ENCODE results near the gene COQ2.
A peak's percentile ranks its signal among the peaks of the same experiment; 100 is the strongest.

The COQ2 gene

DNA sequence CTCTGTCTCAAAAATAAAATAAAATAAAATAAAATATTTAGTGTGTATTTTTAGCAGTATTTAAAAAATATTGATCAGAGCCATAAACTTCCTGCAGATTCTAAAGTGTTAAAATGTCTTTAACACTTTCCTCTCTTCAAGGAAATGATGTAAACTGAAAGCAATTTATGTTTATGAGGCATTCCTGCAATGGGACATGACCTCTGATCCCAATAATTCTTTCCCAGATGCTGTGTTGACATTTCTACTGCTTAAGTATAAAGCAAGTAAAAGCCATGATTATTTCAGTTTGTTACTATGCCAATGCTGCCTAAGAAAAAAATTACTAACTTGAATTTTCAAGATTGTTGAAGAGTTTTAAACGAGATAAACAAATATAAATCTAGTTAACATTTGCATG lies 29.0 kb downstream of the COQ2 start (continued):
- TF ChIP-seq ZNF560 (tag by site-specific recombination; IDR thresholded peaks at IDR 0.05; ENCODE audit: borderline replicate concordance) (no peak), ZNF621 (tag by site-specific recombination; IDR thresholded peaks at IDR 0.05) (no peak), ZNF561 (tag by site-specific recombination; IDR thresholded peaks at IDR 0.05; ENCODE audit: borderline replicate concordance) (0 out of 2 replicates have a peak, but pooled peaks have one; percentile 16), ZBTB8A (tag by site-specific recombination; IDR thresholded peaks at IDR 0.05) (peak; percentile 36; the same call in 1 of the 2 replicates), ZNF274 (IDR thresholded peaks at IDR 0.05; ENCODE audit: low read length) (no peak), ZNF274 (tag by site-specific recombination; IDR thresholded peaks at IDR 0.05; ENCODE audit: borderline replicate concordance) (no peak), ZNF2 (tag by site-specific recombination; IDR thresholded peaks at IDR 0.05) (no peak), ZNF24 (tag by site-specific recombination; IDR thresholded peaks at IDR 0.05) (no peak), ZNF558 (tag by site-specific recombination; IDR thresholded peaks at IDR 0.05) (no peak), ZNF549 (tag by site-specific recombination; IDR thresholded peaks at IDR 0.05) (no peak), ZNF514 (tag by site-specific recombination; IDR thresholded peaks at IDR 0.05) (no peak), ZNF184 (tag by site-specific recombination; IDR thresholded peaks at IDR 0.05) (no peak), TRIM28 (IDR thresholded peaks at IDR 0.05; ENCODE audit: borderline replicate concordance, low read length) (no peak; the same call in 1 of the 2 replicates), OVOL3 (tag by site-specific recombination; IDR thresholded peaks at IDR 0.05) (no peak), HOXC10 (CRISPR knock-in tag; IDR thresholded peaks at IDR 0.05) (no peak), ZSCAN30 (tag by site-specific recombination; IDR thresholded peaks at IDR 0.05) (peak; percentile 65; the same call in 1 of the 2 replicates), ZNF37A (tag by site-specific recombination; IDR thresholded peaks at IDR 0.05) (no peak), EGR2 (tag by site-specific recombination; IDR thresholded peaks at IDR 0.05; ENCODE audit: low read depth) (no peak), BCL11B (tag by site-specific recombination; IDR thresholded peaks at IDR 0.05; ENCODE audit: low read depth) (peak; percentile 41; the same call in 1 of the 2 replicates), ZNF473 (tag by site-specific recombination; IDR thresholded peaks at IDR 0.05) (no peak), ZNF654 (tag by site-specific recombination; IDR thresholded peaks at IDR 0.05; ENCODE audit: low read depth) (no peak), ZNF777 (tag by site-specific recombination; IDR thresholded peaks at IDR 0.05; ENCODE audit: borderline replicate concordance) (no peak), SP2 (tag by site-specific recombination; IDR thresholded peaks at IDR 0.05) (no peak), ZSCAN16 (tag by site-specific recombination; IDR thresholded peaks at IDR 0.05) (no peak), ZNF426 (tag by site-specific recombination; IDR thresholded peaks at IDR 0.05) (no peak), ZFP37 (tag by site-specific recombination; IDR thresholded peaks at IDR 0.05) (no peak), MEIS1 (CRISPR knock-in tag; IDR thresholded peaks at IDR 0.05; ENCODE audit: borderline replicate concordance) (peak; percentile 70; the same call in 1 of the 2 replicates), ZNF138 (tag by site-specific recombination; IDR thresholded peaks at IDR 0.05; ENCODE audit: borderline replicate concordance) (no peak), ZNF776 (tag by site-specific recombination; IDR thresholded peaks at IDR 0.05; ENCODE audit: borderline replicate concordance) (no peak), ZNF48 (tag by site-specific recombination; IDR thresholded peaks at IDR 0.05) (no peak), ZBTB7A (tag by site-specific recombination; IDR thresholded peaks at IDR 0.05; ENCODE audit: low read depth) (no peak), ZNF791 (tag by site-specific recombination; IDR thresholded peaks at IDR 0.05) (no peak)
- TF ChIP-seq, protein P1, sequence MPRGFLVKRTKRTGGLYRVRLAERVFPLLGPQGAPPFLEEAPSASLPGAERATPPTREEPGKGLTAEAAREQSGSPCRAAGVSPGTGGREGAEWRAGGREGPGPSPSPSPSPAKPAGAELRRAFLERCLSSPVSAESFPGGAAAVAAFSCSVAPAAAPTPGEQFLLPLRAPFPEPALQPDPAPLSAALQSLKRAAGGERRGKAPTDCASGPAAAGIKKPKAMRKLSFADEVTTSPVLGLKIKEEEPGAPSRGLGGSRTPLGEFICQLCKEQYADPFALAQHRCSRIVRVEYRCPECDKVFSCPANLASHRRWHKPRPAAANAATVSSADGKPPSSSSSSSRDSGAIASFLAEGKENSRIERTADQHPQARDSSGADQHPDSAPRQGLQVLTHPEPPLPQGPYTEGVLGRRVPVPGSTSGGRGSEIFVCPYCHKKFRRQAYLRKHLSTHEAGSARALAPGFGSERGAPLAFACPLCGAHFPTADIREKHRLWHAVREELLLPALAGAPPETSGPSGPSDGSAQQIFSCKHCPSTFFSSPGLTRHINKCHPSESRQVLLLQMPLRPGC (tag by site-specific recombination; IDR thresholded peaks at IDR 0.05): 0 out of 2 replicates have a peak, but pooled peaks have one; percentile 42
- TF ChIP-seq, protein P2, sequence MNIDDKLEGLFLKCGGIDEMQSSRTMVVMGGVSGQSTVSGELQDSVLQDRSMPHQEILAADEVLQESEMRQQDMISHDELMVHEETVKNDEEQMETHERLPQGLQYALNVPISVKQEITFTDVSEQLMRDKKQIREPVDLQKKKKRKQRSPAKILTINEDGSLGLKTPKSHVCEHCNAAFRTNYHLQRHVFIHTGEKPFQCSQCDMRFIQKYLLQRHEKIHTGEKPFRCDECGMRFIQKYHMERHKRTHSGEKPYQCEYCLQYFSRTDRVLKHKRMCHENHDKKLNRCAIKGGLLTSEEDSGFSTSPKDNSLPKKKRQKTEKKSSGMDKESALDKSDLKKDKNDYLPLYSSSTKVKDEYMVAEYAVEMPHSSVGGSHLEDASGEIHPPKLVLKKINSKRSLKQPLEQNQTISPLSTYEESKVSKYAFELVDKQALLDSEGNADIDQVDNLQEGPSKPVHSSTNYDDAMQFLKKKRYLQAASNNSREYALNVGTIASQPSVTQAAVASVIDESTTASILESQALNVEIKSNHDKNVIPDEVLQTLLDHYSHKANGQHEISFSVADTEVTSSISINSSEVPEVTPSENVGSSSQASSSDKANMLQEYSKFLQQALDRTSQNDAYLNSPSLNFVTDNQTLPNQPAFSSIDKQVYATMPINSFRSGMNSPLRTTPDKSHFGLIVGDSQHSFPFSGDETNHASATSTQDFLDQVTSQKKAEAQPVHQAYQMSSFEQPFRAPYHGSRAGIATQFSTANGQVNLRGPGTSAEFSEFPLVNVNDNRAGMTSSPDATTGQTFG (tag by site-specific recombination; IDR thresholded peaks at IDR 0.05; ENCODE audit: borderline replicate concordance): no peak
- TF ChIP-seq, protein P3, sequence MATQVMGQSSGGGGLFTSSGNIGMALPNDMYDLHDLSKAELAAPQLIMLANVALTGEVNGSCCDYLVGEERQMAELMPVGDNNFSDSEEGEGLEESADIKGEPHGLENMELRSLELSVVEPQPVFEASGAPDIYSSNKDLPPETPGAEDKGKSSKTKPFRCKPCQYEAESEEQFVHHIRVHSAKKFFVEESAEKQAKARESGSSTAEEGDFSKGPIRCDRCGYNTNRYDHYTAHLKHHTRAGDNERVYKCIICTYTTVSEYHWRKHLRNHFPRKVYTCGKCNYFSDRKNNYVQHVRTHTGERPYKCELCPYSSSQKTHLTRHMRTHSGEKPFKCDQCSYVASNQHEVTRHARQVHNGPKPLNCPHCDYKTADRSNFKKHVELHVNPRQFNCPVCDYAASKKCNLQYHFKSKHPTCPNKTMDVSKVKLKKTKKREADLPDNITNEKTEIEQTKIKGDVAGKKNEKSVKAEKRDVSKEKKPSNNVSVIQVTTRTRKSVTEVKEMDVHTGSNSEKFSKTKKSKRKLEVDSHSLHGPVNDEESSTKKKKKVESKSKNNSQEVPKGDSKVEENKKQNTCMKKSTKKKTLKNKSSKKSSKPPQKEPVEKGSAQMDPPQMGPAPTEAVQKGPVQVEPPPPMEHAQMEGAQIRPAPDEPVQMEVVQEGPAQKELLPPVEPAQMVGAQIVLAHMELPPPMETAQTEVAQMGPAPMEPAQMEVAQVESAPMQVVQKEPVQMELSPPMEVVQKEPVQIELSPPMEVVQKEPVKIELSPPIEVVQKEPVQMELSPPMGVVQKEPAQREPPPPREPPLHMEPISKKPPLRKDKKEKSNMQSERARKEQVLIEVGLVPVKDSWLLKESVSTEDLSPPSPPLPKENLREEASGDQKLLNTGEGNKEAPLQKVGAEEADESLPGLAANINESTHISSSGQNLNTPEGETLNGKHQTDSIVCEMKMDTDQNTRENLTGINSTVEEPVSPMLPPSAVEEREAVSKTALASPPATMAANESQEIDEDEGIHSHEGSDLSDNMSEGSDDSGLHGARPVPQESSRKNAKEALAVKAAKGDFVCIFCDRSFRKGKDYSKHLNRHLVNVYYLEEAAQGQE (tag by site-specific recombination; IDR thresholded peaks at IDR 0.05): no peak
